ENCODE results near the gene SERPINB6. TPM values are rescaled to one million over a fixed set of nuclear protein-coding genes. Genes with fewer than 3 reads are reported as not detected.
"Not testable (repeated sequence)": the region's sequence is repeated elsewhere in the genome, so short reads cannot be mapped to it uniquely, and the experiment has no call there.

The SERPINB6 gene
- total and polyA plus RNA-seq, 7 experiments from 2014 or later, result 19.7 to 94.2 (median 56.6) TPM

- CTCF ChIA-PET, result interaction anchor here (0.9 to 1.1 kb wide), 3 partner anchors 11 to 44 kb away, joined by 3 read pairs; no protein-coding TSS in a partner anchor
- Histone ChIP-seq H3K27ac (ENCODE audit: low read depth, low read length) (no peak overlapping the region), H3K4me1 (ENCODE audit: control insufficient read depth in 2 of 2, insufficient read depth in 2 of 2, low read length in 2 of 2) (no peaks in the 10 kb centered on the region), H3K36me3 (ENCODE audit: control insufficient read depth in 2 of 3, insufficient read depth in 3 of 3, low read length in 3 of 3) (peaks cover 0 to 54% (median 11%) of the 10 kb centered on the region in 3 experiments), H3K27me3 (ENCODE audit: control insufficient read depth in 2 of 2, insufficient read depth in 2 of 2, low read length in 2 of 2) (no peaks in the 10 kb centered on the region), H3K9me3 (ENCODE audit: control insufficient read depth in 2 of 3, low read length in 3 of 3) (peaks cover 0 to 20% (median 6%) of the 10 kb centered on the region in 3 experiments), H3K4me3 (ENCODE audit: low read length) (no peak overlapping the region)
- Mint-ChIP-seq H3K27ac (no peak overlapping the region), H3K4me1 (peaks cover 0 to 15% (median 0%) of the 10 kb centered on the region in 7 donors), H3K4me3 (no peak overlapping the region), H3K27me3 (no peaks in the 10 kb centered on the region), H3K9me3 (peaks cover 0 to 42% (median 19%) of the 10 kb centered on the region in 11 donors), H3K36me3 (peaks cover 31 to 88% (median 80%) of the 10 kb centered on the region in 5 donors)
- ATAC-seq, result no peak
- intact Hi-C loops (cut with micrococcal nuclease), result loop anchor here in 1 of 2 donors (10.0 kb wide), 1 partner anchor 1765 kb away; the partner anchor contains the start of gene CDYL
- no peak for DNase-seq
- POLR2A ChIA-PET, result interaction anchor here (0.6 to 1.3 kb wide), 4 partner anchors 9 to 164 kb away, joined by 3 to 10 read pairs (median 3); no protein-coding TSS in a partner anchor
Measured at GRCh38 chr6:3009930-3010329, 38.6 kb upstream of the SERPINB6 start.

GRCh38 chr6:3008712-3009265, 37.4 kb upstream of the SERPINB6 start:
- H3K27me3 ChIP-seq (ENCODE audit: control insufficient read depth in 2 of 2, insufficient read depth in 2 of 2, low read length in 2 of 2); H3K4me1 ChIP-seq (ENCODE audit: control insufficient read depth in 2 of 2, insufficient read depth in 2 of 2, low read length in 2 of 2); H3K4me3 ChIP-seq (ENCODE audit: low read length); H3K27ac ChIP-seq (ENCODE audit: low read depth, low read length); DNase-seq; CTCF ChIA-PET; H3K27me3 Mint-ChIP-seq; ATAC-seq; H3K27ac Mint-ChIP-seq; H3K4me3 Mint-ChIP-seq: not testable (repeated sequence)
- Histone ChIP-seq H3K36me3 (ENCODE audit: control insufficient read depth in 2 of 3, insufficient read depth in 3 of 3, low read length in 3 of 3) (peaks cover 0 to 50% (median 11%) of the 10 kb centered on the region in 3 experiments), H3K9me3 (ENCODE audit: control insufficient read depth in 2 of 3, low read length in 3 of 3) (peaks cover 0 to 20% (median 6%) of the 10 kb centered on the region in 3 experiments)
- H3K36me3 Mint-ChIP-seq, result peaks cover 30 to 84% (median 75%) of the 10 kb centered on the region in 5 donors
- intact Hi-C loops (cut with micrococcal nuclease), result loop anchor here in 1 of 2 donors (10.0 kb wide), 1 partner anchor 1766 kb away; the partner anchor contains the start of gene CDYL
- H3K9me3 Mint-ChIP-seq, result peaks cover 0 to 42% (median 19%) of the 10 kb centered on the region in 11 donors
- H3K4me1 Mint-ChIP-seq, result peaks cover 0 to 15% (median 0%) of the 10 kb centered on the region in 7 donors
- POLR2A ChIA-PET, result interaction anchor here (1.6 to 1.7 kb wide), 2 partner anchors 10 to 45 kb away, joined by 3 to 6 read pairs; no protein-coding TSS in a partner anchor

GRCh38 chr6:3007571-3007970, 36.2 kb upstream of the SERPINB6 start:
- ATAC-seq (no peak), DNase-seq (no peak)
- H3K27me3 Mint-ChIP-seq, result no peaks in the 10 kb centered on the region
- Histone ChIP-seq H3K9me3 (ENCODE audit: control insufficient read depth in 2 of 3, low read length in 3 of 3) (peaks cover 0 to 20% (median 6%) of the 10 kb centered on the region in 3 experiments), H3K27me3 (ENCODE audit: control insufficient read depth in 2 of 2, insufficient read depth in 2 of 2, low read length in 2 of 2) (no peaks in the 10 kb centered on the region), H3K36me3 (ENCODE audit: control insufficient read depth in 2 of 3, insufficient read depth in 3 of 3, low read length in 3 of 3) (peaks cover 0 to 47% (median 11%) of the 10 kb centered on the region in 3 experiments), H3K27ac (ENCODE audit: low read depth, low read length) (no peak overlapping the region), H3K4me3 (ENCODE audit: low read length) (no peak overlapping the region), H3K4me1 (ENCODE audit: control insufficient read depth in 2 of 2, insufficient read depth in 2 of 2, low read length in 2 of 2) (no peaks in the 10 kb centered on the region)
- ChIA-PET CTCF (no interaction called here), POLR2A (interaction anchor here (0.8 to 1.6 kb wide), 2 partner anchors 19 to 46 kb away, joined by 3 to 6 read pairs; no protein-coding TSS in a partner anchor)
- peaks cover 0 to 35% (median 19%) of the 10 kb centered on the region in 11 donors for H3K9me3 Mint-ChIP-seq
- no peak overlapping the region for H3K4me3 Mint-ChIP-seq
- H3K36me3 Mint-ChIP-seq, result peaks cover 24 to 77% (median 67%) of the 10 kb centered on the region in 5 donors
- intact Hi-C loops (cut with micrococcal nuclease), result loop anchor here in 1 of 2 donors (10.0 kb wide), 1 partner anchor 1767 kb away; the partner anchor contains the start of gene CDYL
- H3K27ac Mint-ChIP-seq, result no peak overlapping the region
- H3K4me1 Mint-ChIP-seq, result peaks cover 3 to 16% (median 7%) of the 10 kb centered on the region in 7 donors

- no peak for DNase-seq
- ChIA-PET POLR2A (interaction anchor here (1.3 kb wide), 1 partner anchor 17 kb away, joined by 3 read pairs; no protein-coding TSS in a partner anchor), CTCF (no interaction called here)
- no peak overlapping the region for H3K4me3 Mint-ChIP-seq
- intact Hi-C loops (cut with micrococcal nuclease), result loop anchor here in 1 of 2 donors (10.0 kb wide), 1 partner anchor 1768 kb away; the partner anchor contains the start of gene CDYL
- Histone ChIP-seq H3K36me3 (ENCODE audit: control insufficient read depth in 2 of 3, insufficient read depth in 3 of 3, low read length in 3 of 3) (peaks cover 0 to 41% (median 11%) of the 10 kb centered on the region in 3 experiments), H3K4me3 (ENCODE audit: low read length) (no peak overlapping the region), H3K27ac (ENCODE audit: low read depth, low read length) (no peak overlapping the region), H3K9me3 (ENCODE audit: control insufficient read depth in 2 of 3, low read length in 3 of 3) (peaks cover 0 to 11% (median 6%) of the 10 kb centered on the region in 3 experiments), H3K4me1 (ENCODE audit: control insufficient read depth in 2 of 2, insufficient read depth in 2 of 2, low read length in 2 of 2) (peaks cover 0 to 5% of the 10 kb centered on the region in 2 donors), H3K27me3 (ENCODE audit: control insufficient read depth in 2 of 2, insufficient read depth in 2 of 2, low read length in 2 of 2) (no peaks in the 10 kb centered on the region)
- peaks cover 0 to 24% (median 9%) of the 10 kb centered on the region in 11 donors for H3K9me3 Mint-ChIP-seq
- H3K36me3 Mint-ChIP-seq, result peaks cover 19 to 66% (median 60%) of the 10 kb centered on the region in 5 donors
- H3K27ac Mint-ChIP-seq, result no peak overlapping the region
- H3K27me3 Mint-ChIP-seq, result no peaks in the 10 kb centered on the region
- ATAC-seq, result no peak
- peaks cover 9 to 26% (median 14%) of the 10 kb centered on the region in 7 donors for H3K4me1 Mint-ChIP-seq
Measured at GRCh38 chr6:3006476-3006875, 35.1 kb upstream of the SERPINB6 start.

- CTCF ChIA-PET, result no interaction called here
- H3K27ac ChIP-seq (ENCODE audit: low read depth, low read length), result no peak overlapping the region
- DNase-seq (no peak), ATAC-seq (no peak)
- H3K36me3 ChIP-seq (ENCODE audit: control insufficient read depth in 2 of 3, insufficient read depth in 3 of 3, low read length in 3 of 3), result peaks cover 0 to 39% (median 11%) of the 10 kb centered on the region in 3 experiments
- no peaks in the 10 kb centered on the region for H3K27me3 ChIP-seq (ENCODE audit: control insufficient read depth in 2 of 2, insufficient read depth in 2 of 2, low read length in 2 of 2)
- intact Hi-C loops (cut with micrococcal nuclease), result loop anchor here in 1 of 2 donors (10.0 kb wide), 1 partner anchor 1769 kb away; the partner anchor contains the start of gene CDYL
- Mint-ChIP-seq H3K36me3 (peaks cover 16 to 60% (median 54%) of the 10 kb centered on the region in 5 donors), H3K4me3 (no peak overlapping the region), H3K9me3 (peaks cover 0 to 18% (median 3%) of the 10 kb centered on the region in 11 donors), H3K27ac (no peak overlapping the region), H3K27me3 (no peaks in the 10 kb centered on the region), H3K4me1 (peaks cover 9 to 29% (median 18%) of the 10 kb centered on the region in 7 donors)
- H3K9me3 ChIP-seq (ENCODE audit: control insufficient read depth in 2 of 3, low read length in 3 of 3), result peaks cover 0 to 5% (median 0%) of the 10 kb centered on the region in 3 experiments
- POLR2A ChIA-PET, result interaction anchor here (0.9 to 1.3 kb wide), 2 partner anchors 14 to 17 kb away, joined by 3 read pairs; no protein-coding TSS in a partner anchor
- no peak overlapping the region for H3K4me3 ChIP-seq (ENCODE audit: low read length)
- peaks cover 0 to 8% of the 10 kb centered on the region in 2 donors for H3K4me1 ChIP-seq (ENCODE audit: control insufficient read depth in 2 of 2, insufficient read depth in 2 of 2, low read length in 2 of 2)
Measured at GRCh38 chr6:3005874-3006273, 34.5 kb upstream of the SERPINB6 start.

GRCh38 chr6:3005077-3005476, 33.7 kb upstream of the SERPINB6 start:
- H3K4me1 ChIP-seq (ENCODE audit: control insufficient read depth in 2 of 2, insufficient read depth in 2 of 2, low read length in 2 of 2), result peaks cover 0 to 8% of the 10 kb centered on the region in 2 donors
- peaks cover 8 to 52% (median 46%) of the 10 kb centered on the region in 5 donors for H3K36me3 Mint-ChIP-seq
- H3K4me3 Mint-ChIP-seq, result no peak overlapping the region
- peaks cover 0 to 10% (median 0%) of the 10 kb centered on the region in 11 donors for H3K9me3 Mint-ChIP-seq
- H3K27me3 Mint-ChIP-seq, result no peaks in the 10 kb centered on the region
- CTCF ChIA-PET, result no interaction called here
- intact Hi-C loops (cut with micrococcal nuclease), result loop anchor here in 1 of 2 donors (10.0 kb wide), 1 partner anchor 1770 kb away; the partner anchor contains the start of gene CDYL
- H3K27ac ChIP-seq (ENCODE audit: low read depth, low read length), result no peak overlapping the region
- DNase-seq, result no peak
- H3K36me3 ChIP-seq (ENCODE audit: control insufficient read depth in 2 of 3, insufficient read depth in 3 of 3, low read length in 3 of 3), result peaks cover 0 to 32% (median 5%) of the 10 kb centered on the region in 3 experiments
- no peak for ATAC-seq
- H3K27ac Mint-ChIP-seq, result no peak overlapping the region
- POLR2A ChIA-PET, result interaction anchor here (0.9 kb wide), 1 partner anchor 15 kb away, joined by 3 read pairs; no protein-coding TSS in a partner anchor
- H3K9me3 ChIP-seq (ENCODE audit: control insufficient read depth in 2 of 3, low read length in 3 of 3), result no peaks in the 10 kb centered on the region
- H3K27me3 ChIP-seq (ENCODE audit: control insufficient read depth in 2 of 2, insufficient read depth in 2 of 2, low read length in 2 of 2), result no peaks in the 10 kb centered on the region
- no peak overlapping the region for H3K4me3 ChIP-seq (ENCODE audit: low read length)
- H3K4me1 Mint-ChIP-seq, result peaks cover 12 to 27% (median 20%) of the 10 kb centered on the region in 7 donors

Data from naive thymus-derived CD4-positive, alpha-beta T cell (primary cell).